GOT3 (cell line): ENCODE measurements around the gene JAG1.

Experiments
- DNase-seq: peaks from one replicate; lab custom pipeline; 2025; ENCODE audit warnings: mixed read lengths; lab: John Stamatoyannopoulos, UW

JAG1 gene

GRCh38 chr20:10652660-10653261 lies 21.0 kb downstream of the JAG1 start:
- no peak for DNase-seq

- DNase-seq = no peak
Measured at GRCh38 chr20:10652185-10652584, 21.6 kb downstream of the JAG1 start.

GRCh38 chr20:10651227-10651990 lies 22.4 kb downstream of the JAG1 start:
- no peak for DNase-seq

GRCh38 chr20:10649797-10650160 lies 24.0 kb downstream of the JAG1 start:
- no peak for DNase-seq

- DNase-seq = no peak
Measured at GRCh38 chr20:10649080-10649796, 24.6 kb downstream of the JAG1 start.

- no peak for DNase-seq
Measured at GRCh38 chr20:10648651-10649050, 25.1 kb downstream of the JAG1 start.

GRCh38 chr20:10647909-10648308 lies 25.9 kb downstream of the JAG1 start:
- no peak for DNase-seq

GRCh38 chr20:10647471-10647870 lies 26.3 kb downstream of the JAG1 start:
- DNase-seq = no peak

- no peak for DNase-seq
Measured at GRCh38 chr20:10646886-10647420, 26.8 kb downstream of the JAG1 start.

GRCh38 chr20:10646006-10646405 lies 27.8 kb downstream of the JAG1 start:
- no peak for DNase-seq

GRCh38 chr20:10645205-10645570 lies 28.6 kb downstream of the JAG1 start:
- DNase-seq = no peak

- DNase-seq = no peak
Measured at GRCh38 chr20:10644458-10645204, 29.2 kb downstream of the JAG1 start.

GRCh38 chr20:10643560-10643873 lies 30.3 kb downstream of the JAG1 start:
- DNase-seq = no peak

- DNase-seq = no peak
Measured at GRCh38 chr20:10642856-10643559, 30.8 kb downstream of the JAG1 start.

GRCh38 chr20:10641893-10642292 lies 31.9 kb downstream of the JAG1 start:
- no peak for DNase-seq

GRCh38 chr20:10641467-10641866 lies 32.3 kb downstream of the JAG1 start:
- no peak for DNase-seq

- DNase-seq = no peak
Measured at GRCh38 chr20:10640897-10641296, 32.9 kb downstream of the JAG1 start.

GRCh38 chr20:10639737-10640556 lies 33.9 kb downstream of the JAG1 start:
- no peak for DNase-seq

GRCh38 chr20:10639077-10639736 lies 34.6 kb downstream of the JAG1 start:
- DNase-seq = no peak

GRCh38 chr20:10637563-10637962 lies 36.2 kb downstream of the JAG1 start:
- DNase-seq = no peak
